ACC112 (cell line): ENCODE results near the gene ROBO1.

ENCODE experiments used
- H2AFZ ChIP-seq: fragments of 200-600 bp; sonication (generic); one replicate; pipeline ENCODE4 v1.6.0; 2017; ENCODE audit warnings: antibody characterized with exemption, low read length; ENCODE audit not compliant: unreplicated experiment
- H3K27ac ChIP-seq: fragments of 200-600 bp; sonication (generic); 2 replicates; pipeline ENCODE4 v1.5.1; 2014; ENCODE audit warnings: low read depth, mild to moderate bottlenecking, antibody characterized with exemption, low read length, moderate library complexity
- H3K27me3 ChIP-seq: fragments of 200-600 bp; sonication (generic); 2 replicates; pipeline ENCODE4 v1.6.1; 2014; ENCODE audit warnings: mild to moderate bottlenecking, antibody characterized with exemption, low read length, moderate library complexity, mixed read lengths; ENCODE audit not compliant: insufficient read depth
- H3K36me3 ChIP-seq: fragments of 200-600 bp; sonication (generic); 2 replicates; pipeline ENCODE4 v1.6.1; 2016; ENCODE audit warnings: mild to moderate bottlenecking, antibody characterized with exemption, low read length, moderate library complexity, mixed read lengths; ENCODE audit not compliant: insufficient read depth
- H3K4me1 ChIP-seq: fragments of 200-600 bp; sonication (generic); one replicate; pipeline ENCODE4 v1.6.1; 2016; ENCODE audit warnings: low read length, mixed read lengths; ENCODE audit not compliant: insufficient read depth, unreplicated experiment, control insufficient read depth
- H3K4me3 ChIP-seq: fragments of 200-600 bp; sonication (generic); 2 replicates; pipeline ENCODE4 v1.5.1; 2014; ENCODE audit warnings: mild to moderate bottlenecking, low read depth, low read length
- H3K79me2 ChIP-seq: fragments of 200-600 bp; sonication (generic); one replicate; pipeline ENCODE4 v1.6.0; 2016; ENCODE audit warnings: low read length; ENCODE audit not compliant: control insufficient read depth, unreplicated experiment, insufficient read depth

Gene ROBO1

DNA sequence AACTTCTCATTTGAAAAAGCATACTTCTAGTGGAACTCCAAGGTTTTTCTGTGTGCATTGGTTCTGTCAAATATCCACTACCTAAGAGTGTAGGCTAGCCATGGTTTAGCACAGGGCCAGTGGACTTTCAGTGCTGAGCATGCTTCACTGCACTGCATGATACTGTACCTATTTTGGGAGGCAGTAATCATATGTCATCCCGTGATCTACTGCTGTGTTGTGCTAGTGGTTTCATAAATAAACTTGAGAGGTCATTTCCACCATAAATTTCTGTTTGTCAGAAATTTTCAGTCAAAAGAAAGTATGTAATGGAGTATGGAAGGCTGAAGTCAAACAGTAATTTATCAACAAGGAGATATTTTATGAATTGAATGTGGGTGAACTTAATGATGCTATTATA, 203.6 kb downstream of the ROBO1 start:
- Histone ChIP-seq H3K79me2 (no peaks in the 10 kb centered on the region), H3K27me3 (no peaks in the 10 kb centered on the region), H2AFZ (peak overlapping the region; percentile 10)

GRCh38 chr3:79560698-79561097, 207.1 kb downstream of the ROBO1 start:
- Histone ChIP-seq H3K36me3 (no peaks in the 10 kb centered on the region), H3K4me1 (no peaks in the 10 kb centered on the region), H3K4me3 (no peak overlapping the region), H3K27ac (no peak overlapping the region), H2AFZ (no peak overlapping the region), H3K27me3 (no peaks in the 10 kb centered on the region), H3K79me2 (no peaks in the 10 kb centered on the region)

More for the DNA sequence above, 203.6 kb downstream of the ROBO1 start:
- H3K4me1 ChIP-seq: no peaks in the 10 kb centered on the region
- no peak overlapping the region for H3K27ac ChIP-seq
- no peak overlapping the region for H3K4me3 ChIP-seq
- no peaks in the 10 kb centered on the region for H3K36me3 ChIP-seq

GRCh38 chr3:79558943-79559342, 208.9 kb downstream of the ROBO1 start:
- Histone ChIP-seq H3K27me3 (no peaks in the 10 kb centered on the region), H3K79me2 (no peaks in the 10 kb centered on the region), H3K36me3 (no peaks in the 10 kb centered on the region), H3K4me1 (no peaks in the 10 kb centered on the region), H2AFZ (no peak overlapping the region), H3K27ac (no peak overlapping the region), H3K4me3 (no peak overlapping the region)

DNA sequence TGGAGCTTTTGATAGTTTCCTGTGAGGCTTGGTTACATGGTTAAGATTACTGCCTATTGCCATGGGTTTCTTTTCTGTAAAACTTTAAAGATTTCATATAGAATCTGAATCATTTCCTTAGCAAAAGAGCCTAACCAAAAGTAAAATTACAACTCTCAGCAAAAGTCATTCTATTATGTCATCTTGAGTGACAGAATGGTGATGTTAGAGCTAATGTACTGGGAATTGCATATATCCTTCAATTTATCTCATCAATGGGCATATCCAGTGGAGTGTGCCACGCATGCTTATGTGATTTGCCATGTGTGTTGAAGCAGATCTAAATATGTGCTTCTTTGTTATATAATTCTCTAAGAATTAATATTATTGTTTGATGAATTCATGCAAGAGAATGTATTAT, 212.1 kb downstream of the ROBO1 start:
- Histone ChIP-seq H2AFZ (no peak overlapping the region), H3K4me1 (no peaks in the 10 kb centered on the region), H3K27me3 (no peaks in the 10 kb centered on the region), H3K27ac (no peak overlapping the region), H3K36me3 (no peaks in the 10 kb centered on the region), H3K79me2 (no peaks in the 10 kb centered on the region), H3K4me3 (no peak overlapping the region)

DNA sequence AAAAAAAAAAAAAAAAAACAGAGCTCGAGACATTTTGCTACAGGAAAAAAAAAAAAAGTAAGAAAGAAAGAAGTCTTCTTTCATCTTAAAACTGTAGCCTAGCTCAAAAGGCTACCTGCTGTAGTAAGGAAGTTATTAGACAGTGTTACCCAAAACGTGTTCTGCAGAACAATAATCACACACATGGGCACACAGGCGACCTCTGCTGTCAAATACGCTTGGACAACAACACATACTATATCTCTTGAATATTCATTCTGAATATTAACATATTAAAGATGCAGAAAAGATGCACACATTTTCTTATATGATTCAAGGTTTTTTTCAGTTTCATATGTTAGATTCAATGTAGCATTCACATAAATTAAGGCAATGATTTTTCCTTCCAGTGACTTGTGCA, 215.8 kb downstream of the ROBO1 start:
- no peaks in the 10 kb centered on the region for H3K27me3 ChIP-seq
- no peak overlapping the region for H2AFZ ChIP-seq
- H3K27ac ChIP-seq: no peak overlapping the region
- H3K4me3 ChIP-seq: no peak overlapping the region
- H3K36me3 ChIP-seq: no peaks in the 10 kb centered on the region
- H3K4me1 ChIP-seq: no peaks in the 10 kb centered on the region
- H3K79me2 ChIP-seq: no peaks in the 10 kb centered on the region

GRCh38 chr3:79551321-79551892, 216.4 kb downstream of the ROBO1 start:
- Histone ChIP-seq H2AFZ (no peak overlapping the region), H3K27me3 (no peaks in the 10 kb centered on the region), H3K4me3 (no peak overlapping the region), H3K4me1 (no peaks in the 10 kb centered on the region), H3K79me2 (no peaks in the 10 kb centered on the region), H3K27ac (no peak overlapping the region), H3K36me3 (no peaks in the 10 kb centered on the region)

GRCh38 chr3:79543218-79543982, 224.4 kb downstream of the ROBO1 start:
- no peak overlapping the region for H2AFZ ChIP-seq
- H3K4me1 ChIP-seq: no peaks in the 10 kb centered on the region

DNA sequence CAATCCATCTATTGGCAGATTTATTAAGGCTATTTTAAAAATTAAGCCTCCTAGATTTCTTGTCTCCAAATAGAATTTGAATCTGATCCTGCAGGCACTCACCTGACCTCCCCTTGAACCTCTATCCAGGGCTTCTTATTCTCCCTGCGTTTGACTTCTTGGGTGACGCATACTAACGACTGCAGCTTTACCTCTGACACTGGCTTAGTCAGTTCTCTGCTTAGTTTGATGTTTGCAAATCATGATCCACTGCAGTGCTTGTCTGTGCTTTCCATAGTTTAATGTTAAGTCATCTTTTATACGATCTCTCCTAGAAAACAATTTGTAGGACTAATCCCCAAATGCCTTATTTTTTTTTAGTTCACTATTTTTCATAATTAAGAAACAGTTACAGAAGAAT, 233.1 kb downstream of the ROBO1 start:
- peak overlapping the region; percentile 69 for H2AFZ ChIP-seq
- no peak overlapping the region for H3K4me3 ChIP-seq
- H3K4me1 ChIP-seq: no peaks in the 10 kb centered on the region
- no peaks in the 10 kb centered on the region for H3K27me3 ChIP-seq
- no peaks in the 10 kb centered on the region for H3K36me3 ChIP-seq
- no peak overlapping the region for H3K27ac ChIP-seq
- no peaks in the 10 kb centered on the region for H3K79me2 ChIP-seq

More at GRCh38 chr3:79543218-79543982, 224.4 kb downstream of the ROBO1 start:
- Histone ChIP-seq H3K27me3 (no peaks in the 10 kb centered on the region), H3K27ac (no peak overlapping the region), H3K36me3 (no peaks in the 10 kb centered on the region), H3K4me3 (no peak overlapping the region), H3K79me2 (no peaks in the 10 kb centered on the region)

DNA sequence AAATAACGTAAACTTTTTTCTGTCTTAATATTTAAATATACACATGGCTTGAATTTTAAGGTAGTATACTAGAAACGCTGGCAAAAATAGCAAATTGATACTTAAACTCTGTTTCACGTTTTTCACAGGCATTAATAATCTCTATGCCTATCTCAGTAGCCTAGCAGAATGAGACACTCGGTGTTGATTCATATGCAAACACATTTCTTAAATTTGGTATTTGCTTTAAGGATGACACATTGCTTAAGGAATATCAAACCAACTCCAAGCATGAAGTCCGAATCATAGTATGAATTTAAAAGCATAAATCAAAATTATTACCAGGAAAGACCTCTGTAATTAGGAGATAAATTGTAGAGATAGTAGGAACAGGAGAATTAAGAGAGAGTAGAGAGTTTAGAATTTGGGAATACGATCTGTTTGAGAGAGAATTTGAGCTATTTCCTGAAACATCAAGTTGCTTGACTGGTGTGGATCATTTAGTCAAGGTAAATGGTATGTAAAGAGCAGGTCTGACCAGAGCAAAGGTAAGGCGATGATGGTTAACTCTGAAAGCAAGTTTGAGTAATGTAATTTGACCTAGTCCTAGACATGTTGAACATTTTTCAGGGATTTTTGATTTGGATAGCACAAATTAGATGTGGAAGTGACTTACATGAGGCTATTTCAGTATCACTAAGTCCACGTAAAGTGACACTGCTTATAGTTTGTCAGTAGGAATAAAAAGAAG, 236.1 kb downstream of the ROBO1 start:
- Histone ChIP-seq H3K79me2 (no peaks in the 10 kb centered on the region), H3K27me3 (no peaks in the 10 kb centered on the region), H3K4me1 (no peaks in the 10 kb centered on the region), H3K27ac (no peak overlapping the region), H2AFZ (no peak overlapping the region), H3K36me3 (peaks cover 4% of the 10 kb centered on the region; the same call in 1 of the 2 replicates), H3K4me3 (no peak overlapping the region)

- no peak overlapping the region for H3K27ac ChIP-seq
- H3K4me3 ChIP-seq: peak overlapping the region; percentile 42; the same call in 1 of the 2 replicates
- H3K79me2 ChIP-seq: no peaks in the 10 kb centered on the region
- no peaks in the 10 kb centered on the region for H3K27me3 ChIP-seq
- H3K36me3 ChIP-seq: no peaks in the 10 kb centered on the region
- peaks cover 19% of the 10 kb centered on the region for H3K4me1 ChIP-seq
- peak overlapping the region; percentile 26 for H2AFZ ChIP-seq
These were observed 246.5 kb downstream of the ROBO1 start for GRCh38 chr3:79521221-79521848.
